Measurements from ENCODE around the gene TIGAR. TPM values are rescaled to one million over a fixed set of nuclear protein-coding genes. Genes with fewer than 3 reads are reported as not detected.
A peak's percentile ranks its signal among the peaks of the same experiment; 100 is the strongest.

Gene TIGAR
- polyA plus RNA-seq, 2 of the 4 experiments (the other 2 are of a cell fraction): 24.5 to 50.9 TPM

GRCh38 chr12:4387607-4388006, 66.6 kb downstream of the TIGAR start:
- POLR2A ChIA-PET: no interaction called here
- ATAC-seq: no peak
- 24% methylated on average over 5 of the region's 5 CpGs for WGBS (ENCODE audit: missing lambda C conversion rate)

DNA sequence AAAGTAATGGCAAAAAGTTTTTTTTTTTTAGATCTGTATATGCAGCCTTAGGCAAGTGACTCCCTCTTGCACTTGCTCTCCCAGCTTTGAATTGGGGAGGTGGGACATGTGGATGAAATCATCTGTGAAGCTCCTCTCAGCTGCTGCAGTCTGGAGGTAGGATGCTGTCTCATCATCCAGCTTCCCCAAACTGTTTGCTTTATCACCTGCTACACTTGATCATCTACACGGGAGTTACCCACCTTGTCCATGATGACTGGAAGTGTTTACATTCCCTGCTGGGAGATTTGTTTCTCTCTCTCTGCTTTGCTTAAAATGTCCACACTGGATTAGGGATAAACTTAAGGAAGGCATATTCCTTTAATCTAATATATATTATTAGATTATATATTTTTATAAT, 67.0 kb downstream of the TIGAR start:
- WGBS (ENCODE audit: missing lambda C conversion rate): 7% methylated on average over 1 of the region's 1 CpG
- H3K4me1 ChIP-seq: no peaks in the 10 kb centered on the region
- CTCF ChIA-PET: interaction anchor here (1.0 kb wide), 1 partner anchor 25 kb away, joined by 3 read pairs; no protein-coding TSS in a partner anchor
- no peak overlapping the region for H3K27ac ChIP-seq
- POLR2A ChIA-PET: no interaction called here
- no peaks in the 10 kb centered on the region for H3K9me3 ChIP-seq
- ATAC-seq (no peak), DNase-seq (ENCODE audit: low read depth in 1 of 2, low spot score in 1 of 2) (no peak), FAIRE-seq (no peak)
- no peak overlapping the region for H3K4me2 ChIP-seq
- no peak overlapping the region for H3K4me3 ChIP-seq
- TF ChIP-seq HOXA7 (CRISPR knock-in tag; IDR thresholded peaks at IDR 0.05) (no peak), FOSB (CRISPR knock-in tag; IDR thresholded peaks at IDR 0.05) (no peak), HOXB5 (CRISPR knock-in tag; IDR thresholded peaks at IDR 0.05) (no peak), SMC3 (IDR thresholded peaks at IDR 0.05) (no peak), BHLHE40 (IDR thresholded peaks at IDR 0.05; ENCODE audit: low read depth, low read length) (no peak), HMGXB4 (CRISPR knock-in tag; IDR thresholded peaks at IDR 0.05; ENCODE audit: borderline replicate concordance) (no peak), NPAS2 (CRISPR knock-in tag; IDR thresholded peaks at IDR 0.05; ENCODE audit: borderline replicate concordance) (no peak), KDM5A (IDR thresholded peaks at IDR 0.05) (no peak), FOXS1 (CRISPR knock-in tag; IDR thresholded peaks at IDR 0.05) (no peak), JUN (IDR thresholded peaks at IDR 0.05) (no peak), CHD4 (IDR thresholded peaks at IDR 0.05; ENCODE audit: borderline replicate concordance) (no peak), CBX8 (IDR thresholded peaks at IDR 0.05) (no peak), ZC3H11A (IDR thresholded peaks at IDR 0.05) (no peak), CHD2 (IDR thresholded peaks at IDR 0.05; ENCODE audit: low read length, partially characterized antibody) (no peak)
- TF ChIP-seq, protein P1, sequence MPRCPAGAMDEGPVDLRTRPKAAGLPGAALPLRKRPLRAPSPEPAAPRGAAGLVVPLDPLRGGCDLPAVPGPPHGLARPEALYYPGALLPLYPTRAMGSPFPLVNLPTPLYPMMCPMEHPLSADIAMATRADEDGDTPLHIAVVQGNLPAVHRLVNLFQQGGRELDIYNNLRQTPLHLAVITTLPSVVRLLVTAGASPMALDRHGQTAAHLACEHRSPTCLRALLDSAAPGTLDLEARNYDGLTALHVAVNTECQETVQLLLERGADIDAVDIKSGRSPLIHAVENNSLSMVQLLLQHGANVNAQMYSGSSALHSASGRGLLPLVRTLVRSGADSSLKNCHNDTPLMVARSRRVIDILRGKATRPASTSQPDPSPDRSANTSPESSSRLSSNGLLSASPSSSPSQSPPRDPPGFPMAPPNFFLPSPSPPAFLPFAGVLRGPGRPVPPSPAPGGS (IDR thresholded peaks at IDR 0.05): no peak

More at GRCh38 chr12:4387607-4388006, 66.6 kb downstream of the TIGAR start:
- no peaks in the 10 kb centered on the region for H3K9me3 ChIP-seq
- no peak overlapping the region for H3K4me3 ChIP-seq
- TF ChIP-seq FOSL2 (IDR thresholded peaks at IDR 0.05) (no peak), FOSL2 (CRISPR knock-in tag; IDR thresholded peaks at IDR 0.05) (no peak), RAD21 (conservative IDR thresholded peaks at IDR 0.05 in 1 of 2, IDR thresholded peaks at IDR 0.05 in 1 of 2) (no peak), ZFP36 (IDR thresholded peaks at IDR 0.05; ENCODE audit: borderline replicate concordance, partially characterized antibody) (no peak), REST (IDR thresholded peaks at IDR 0.05) (no peak), MAFK (IDR thresholded peaks at IDR 0.05; ENCODE audit: partially characterized antibody) (peak; percentile 86), PBX3 (IDR thresholded peaks at IDR 0.05) (no peak), POLR2AphosphoS2 (conservative IDR thresholded peaks at IDR 0.05; ENCODE audit: low read length) (no peak)
- TF ChIP-seq, protein P2, sequence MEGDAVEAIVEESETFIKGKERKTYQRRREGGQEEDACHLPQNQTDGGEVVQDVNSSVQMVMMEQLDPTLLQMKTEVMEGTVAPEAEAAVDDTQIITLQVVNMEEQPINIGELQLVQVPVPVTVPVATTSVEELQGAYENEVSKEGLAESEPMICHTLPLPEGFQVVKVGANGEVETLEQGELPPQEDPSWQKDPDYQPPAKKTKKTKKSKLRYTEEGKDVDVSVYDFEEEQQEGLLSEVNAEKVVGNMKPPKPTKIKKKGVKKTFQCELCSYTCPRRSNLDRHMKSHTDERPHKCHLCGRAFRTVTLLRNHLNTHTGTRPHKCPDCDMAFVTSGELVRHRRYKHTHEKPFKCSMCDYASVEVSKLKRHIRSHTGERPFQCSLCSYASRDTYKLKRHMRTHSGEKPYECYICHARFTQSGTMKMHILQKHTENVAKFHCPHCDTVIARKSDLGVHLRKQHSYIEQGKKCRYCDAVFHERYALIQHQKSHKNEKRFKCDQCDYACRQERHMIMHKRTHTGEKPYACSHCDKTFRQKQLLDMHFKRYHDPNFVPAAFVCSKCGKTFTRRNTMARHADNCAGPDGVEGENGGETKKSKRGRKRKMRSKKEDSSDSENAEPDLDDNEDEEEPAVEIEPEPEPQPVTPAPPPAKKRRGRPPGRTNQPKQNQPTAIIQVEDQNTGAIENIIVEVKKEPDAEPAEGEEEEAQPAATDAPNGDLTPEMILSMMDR (IDR thresholded peaks at IDR 0.05): no peak
- H3K4me2 ChIP-seq: no peak overlapping the region
- FAIRE-seq (no peak), DNase-seq (ENCODE audit: low read depth in 1 of 2, low spot score in 1 of 2) (no peak)
- CTCF ChIA-PET: no interaction called here
- H3K4me1 ChIP-seq: no peaks in the 10 kb centered on the region
- no peak overlapping the region for H3K27ac ChIP-seq

Measured in A549 (cell line).